HepG2 (cell line): Measurements from ENCODE around the gene DMRTA2. TPM values are rescaled to one million over a fixed set of nuclear protein-coding genes. Genes with fewer than 3 reads are reported as not detected.

Experiments used
- ATAC-seq: fragments of 200-7000 bp; cut with Tn5 transposase; 3 replicates; pipeline ENCODE4 v1.9.1; 2020; ENCODE audit warnings: mild to moderate bottlenecking, moderate library complexity
- Bru-seq: library from RNA; stranded (reverse); fragments of 400-500 nt; gene quantifications from one replicate; lab custom pipeline; 2021; lab: Mats Ljungman, UMichigan
- BruChase-seq, 2 experiments: library from RNA; stranded (reverse); fragments of 400-500 nt; gene quantifications; one replicate each; lab custom pipeline; 2021; lab: Mats Ljungman, UMichigan
- BruUV-seq: library from RNA; stranded (reverse); fragments of 400-500 nt; replicated peaks from 2 replicates; lab custom pipeline; 2021; lab: Mats Ljungman, UMichigan
- CTCF ChIA-PET: fragments of 300-600 bp; formaldehyde crosslinking; extraction: SDS; loops from one replicate; lab custom pipeline; 2021; ENCODE audit warnings: low total read pairs, inconsistent platforms, low intra/inter-chr PET ratio; lab: Yijun Ruan, JAX
- POLR2A ChIA-PET: fragments of 350-600 bp; sonication (Branson Sonifier 250); formaldehyde crosslinking; loops from one replicate; lab custom pipeline; 2020; ENCODE audit warnings: antibody characterized with exemption, inconsistent platforms; lab: Yijun Ruan, JAX
- DNase-seq: peaks from one replicate; pipeline ENCODE4 v3.0.0-alpha.2; 2015; ENCODE audit warnings: low spot score
- FAIRE-seq: peaks from 3 replicates; lab custom pipeline; 2011; peaks lifted over from hg19 to GRCh38; lab: Jason Lieb, UNC
- H2AFZ ChIP-seq: one replicate; pipeline ENCODE4 v1.6.1; 2011; ENCODE audit warnings: low read length, inconsistent platforms
- H3K27ac ChIP-seq: fragments of 300-600 bp; 3 replicates; pipeline ENCODE4 v1.8.0; 2011; ENCODE audit warnings: mixed run types, mild to moderate bottlenecking, mixed read lengths, low read length, inconsistent platforms; ENCODE audit not compliant: insufficient read depth; ENCODE audit errors: extremely low read length
- H3K27me3 ChIP-seq, 2 experiments: fragments of 200-600 bp in 1 of 2; 2 replicates in 1 of 2; 3 replicates in 1 of 2; pipeline versions ENCODE4 v1.6.0 to v1.8.0; 2011; ENCODE audit warnings: low read length in 2 of 2, mild to moderate bottlenecking in 2 of 2, moderate library complexity in 2 of 2, inconsistent platforms in 1 of 2; ENCODE audit not compliant: insufficient read depth in 2 of 2, control insufficient read depth in 1 of 2
- H3K36me3 ChIP-seq, 2 experiments: fragments of 200-600 bp in 1 of 2; replicated peaks in 1 of 2; 2 replicates in 1 of 2; 3 replicates in 1 of 2; pipeline versions ENCODE4 v1.5.1 to v1.8.0; 2011; ENCODE audit warnings: low read length in 2 of 2, inconsistent platforms in 1 of 2; ENCODE audit not compliant: insufficient read depth in 2 of 2, control insufficient read depth in 1 of 2
- H3K4me1 ChIP-seq: 2 replicates; pipeline ENCODE4 v1.5.1; 2012; ENCODE audit warnings: low read length, inconsistent platforms; ENCODE audit not compliant: insufficient read depth
- H3K4me2 ChIP-seq: 2 replicates; pipeline ENCODE4 v1.6.0; 2011; ENCODE audit warnings: low read depth, low read length, inconsistent platforms
- H3K4me3 ChIP-seq, 3 experiments: fragments of 200-600 bp in 1 of 3; sonication (generic), shearing (Covaris generic) in 1 of 3; replicated peaks in 1 of 3; 2 replicates each; pipeline ENCODE4 v1.5.1; 2011 to 2016; ENCODE audit warnings: low read length in 3 of 3, inconsistent platforms in 2 of 3, low read depth in 2 of 3, mild to moderate bottlenecking in 2 of 3, control low read depth in 1 of 3, mixed read lengths in 1 of 3; ENCODE audit not compliant: insufficient read depth in 1 of 3
- H3K79me2 ChIP-seq: one replicate; pipeline ENCODE4 v1.6.1; 2011; ENCODE audit warnings: low read length, inconsistent platforms; ENCODE audit not compliant: insufficient read depth
- H3K9ac ChIP-seq: 2 replicates; pipeline ENCODE4 v1.6.0; 2011; ENCODE audit warnings: mild to moderate bottlenecking, low read depth, low read length, inconsistent platforms; ENCODE audit not compliant: insufficient read depth
- H3K9me3 ChIP-seq: 2 replicates; pipeline ENCODE4 v1.5.1; 2012; ENCODE audit warnings: mild to moderate bottlenecking, low read length
- H4K20me1 ChIP-seq: 2 replicates; pipeline ENCODE4 v1.6.0; 2011; ENCODE audit warnings: inconsistent platforms, mild to moderate bottlenecking, low read length, moderate library complexity; ENCODE audit not compliant: insufficient read depth
- ARID5B ChIP-seq: IDR thresholded peaks from 2 replicates; pipeline ENCODE4 v1.4.0; 2020; ENCODE audit warnings: mild to moderate bottlenecking, missing genetic modification reagents
- ARNT2 ChIP-seq: sonication (generic); formaldehyde crosslinking; IDR thresholded peaks from 2 replicates; pipeline ENCODE4 v1.8.0; 2022; ENCODE audit warnings: mild to moderate bottlenecking, low read depth, missing genetic modification reagents, moderate library complexity
- ARNTL ChIP-seq: sonication (generic); formaldehyde crosslinking; IDR thresholded peaks from 2 replicates; pipeline ENCODE4 v1.4.0; 2020; ENCODE audit warnings: mild to moderate bottlenecking, missing genetic modification reagents
- IKZF4 ChIP-seq: sonication (generic); formaldehyde crosslinking; IDR thresholded peaks from 2 replicates; pipeline ENCODE4 v1.5.1; 2020; ENCODE audit warnings: borderline replicate concordance, mild to moderate bottlenecking, low read depth, missing genetic modification reagents; ENCODE audit errors: not compliant biosample characterization
- NFKBIZ ChIP-seq: IDR thresholded peaks from 2 replicates; pipeline ENCODE4 v1.6.1; 2018; ENCODE audit warnings: missing genetic modification reagents, missing compliant biosample characterization
- NFYC ChIP-seq: IDR thresholded peaks from 2 replicates; pipeline ENCODE4 v1.6.1; 2016; ENCODE audit warnings: missing genetic modification reagents, missing compliant biosample characterization
- SAFB2 ChIP-seq: sonication (generic); formaldehyde crosslinking; IDR thresholded peaks from 2 replicates; pipeline ENCODE4 v1.5.1; 2020; ENCODE audit warnings: missing genetic modification reagents, low read depth, mild to moderate bottlenecking, borderline replicate concordance
- ZFAT ChIP-seq: sonication (generic); formaldehyde crosslinking; conservative IDR thresholded peaks from 2 replicates; pipeline ENCODE4 v1.8.1; 2023; ENCODE audit warnings: missing genetic modification reagents, inconsistent platforms
- ZNF224 ChIP-seq: sonication (generic); formaldehyde crosslinking; IDR thresholded peaks from 2 replicates; pipeline ENCODE4 v1.5.0; 2020; ENCODE audit warnings: mild to moderate bottlenecking, missing genetic modification reagents
- ZNF839 ChIP-seq: sonication (generic); formaldehyde crosslinking; IDR thresholded peaks from 2 replicates; pipeline ENCODE4 v1.4.0; 2020; ENCODE audit warnings: missing genetic modification reagents, mild to moderate bottlenecking, borderline replicate concordance
- ZXDC ChIP-seq: sonication (generic); formaldehyde crosslinking; IDR thresholded peaks from 2 replicates; pipeline ENCODE4 v1.5.0; 2020; ENCODE audit warnings: mild to moderate bottlenecking, missing genetic modification reagents
- WGBS: methylation state at CpG from one replicate; pipeline ENCODE4 v1.1.6; 2017; ENCODE audit warnings: low lambda C conversion rate; 5-methylcytosine and 5-hydroxymethylcytosine counted together
- in situ Hi-C: cut with HindIII; loops from 2 replicates; pipeline ENCODE4 v1.10.0; 2017; ENCODE audit warnings: low pct_unique_long_range_greater_than_20kb; ENCODE audit not compliant: extremely low pct_ligation_motif_present
- intact Hi-C: fragments of 100-400 bp; cut with micrococcal nuclease; formaldehyde crosslinking; loops from one replicate; pipeline ENCODE4 v1.10.0; 2022; ENCODE audit not compliant: unreplicated experiment
- long read RNA-seq, 2 experiments: library from RNA in 1 of 2; library from polyadenylated mRNA in 1 of 2; stranded (forward) in 1 of 2; unstranded in 1 of 2; transcript quantifications; one replicate each; pipeline ENCODE4 v2.0.0, GENCODE V29; 2019 to 2022
- polyA minus RNA-seq, 3 experiments: library from RNA; depleted of rRNA, polyadenylated mRNA; stranded (reverse); fragments of >200 nt; gene quantifications; 2 replicates each; pipeline ENCODE4 v1.2.3, GENCODE V29; 2011; ENCODE audit warnings: low replicate concordance in 1 of 3
- polyA plus RNA-seq, 8 experiments: library from polyadenylated mRNA; depleted of rRNA in 3 of 8; stranded (reverse) in 7 of 8; unstranded in 1 of 8; fragments of >200 nt; fragmentation: Illumina TruSeq in 4 of 8; extraction: Trizol in 4 of 8; gene quantifications; 2 replicates each; pipeline versions ENCODE4 v1.2.1 to v1.2.3, GENCODE V29; 2011 to 2016; ENCODE audit warnings: low read depth in 4 of 8, missing spikeins in 1 of 8, mixed read lengths in 1 of 8; ENCODE audit not compliant: insufficient read depth in 1 of 8
- total RNA-seq, 5 experiments: library from RNA; depleted of rRNA; stranded (reverse); fragments of >200 nt; fragmentation: Illumina TruSeq; extraction: Trizol; gene quantifications; 2 replicates each; pipeline ENCODE4 v1.2.3, GENCODE V29; 2016; ENCODE audit warnings: low read depth in 1 of 5

Gene DMRTA2
- total RNA-seq (2016; rRNA removed; fragmentation: Illumina TruSeq; extraction: Trizol), result not detected in 2 replicates
- not detected in 2 replicates for total RNA-seq (2016; cell fraction: cytosol; rRNA removed; fragmentation: Illumina TruSeq; extraction: Trizol; ENCODE audit: low read depth)
- total RNA-seq (2016; cell fraction: insoluble cytoplasmic fraction; rRNA removed; fragmentation: Illumina TruSeq; extraction: Trizol), result not detected in 2 replicates
- not detected in 2 replicates for total RNA-seq (2016; cell fraction: membrane; rRNA removed; fragmentation: Illumina TruSeq; extraction: Trizol)
- total RNA-seq (2016; cell fraction: nucleus; rRNA removed; fragmentation: Illumina TruSeq; extraction: Trizol), result not detected in 2 replicates
- polyA plus RNA-seq (2011; rRNA removed), result 0.03 TPM in 1 of 2 replicates, not detected in the other
- 0.01 TPM in 1 of 2 replicates, not detected in the other for polyA plus RNA-seq (2011; cell fraction: cytosol; rRNA removed)
- not detected in 2 replicates for polyA plus RNA-seq (2011; cell fraction: nucleus; rRNA removed)
- polyA plus RNA-seq (2012), result not detected in 2 replicates
- 0.05 TPM in 1 of 2 replicates, not detected in the other for polyA plus RNA-seq (2016; cell fraction: cytosol; fragmentation: Illumina TruSeq; extraction: Trizol; ENCODE audit: low read depth)
- not detected in 2 replicates for polyA plus RNA-seq (2016; cell fraction: insoluble cytoplasmic fraction; fragmentation: Illumina TruSeq; extraction: Trizol; ENCODE audit: low read depth)
- polyA plus RNA-seq (2016; cell fraction: membrane; fragmentation: Illumina TruSeq; extraction: Trizol; ENCODE audit: low read depth), result not detected in 2 replicates
- polyA plus RNA-seq (2016; cell fraction: nucleus; fragmentation: Illumina TruSeq; extraction: Trizol; ENCODE audit: insufficient read depth, low read depth), result not detected in 2 replicates
- not detected in 2 replicates for polyA minus RNA-seq (2011; rRNA and poly(A)+ RNA removed; ENCODE audit: low replicate concordance)
- polyA minus RNA-seq (2011; cell fraction: cytosol; rRNA and poly(A)+ RNA removed), result not detected in 2 replicates
- 0.13 TPM in 1 of 2 replicates, not detected in the other for polyA minus RNA-seq (2011; cell fraction: nucleus; rRNA and poly(A)+ RNA removed)
- Bru-seq, nascent RNA, result percentile 19 among the genes with signal in this experiment
- percentile 24 among the genes with signal in this experiment for BruChase-seq, experiment 1, labeled RNA remaining after a 6-hour chase
- percentile 21 among the genes with signal in this experiment for BruChase-seq, experiment 2, labeled RNA remaining after a 2-hour chase
- long read RNA-seq, experiment 1, result 0 reads
- long read RNA-seq, experiment 2, result 0 reads

- intact Hi-C loops (no loop called here), in situ Hi-C loops (no loop called here)
- no peak for DNase-seq
- Histone ChIP-seq H3K79me2 (no peaks in the 10 kb centered on the region), H4K20me1 (no peaks in the 10 kb centered on the region), H3K36me3 (no peaks in the 10 kb centered on the region), H3K4me1 (peaks cover 18% of the 10 kb centered on the region), H3K4me2 (no peak within 1 kb of the TSS), H3K9me3 (no peaks in the 10 kb centered on the region), H3K9ac (no peak within 1 kb of the TSS), H3K27me3 (peaks cover 18 to 80% of the 10 kb centered on the region in 2 experiments), H2AFZ (no peak within 1 kb of the TSS), H3K4me3 (no peak within 1 kb of the TSS), H3K27ac (no peak within 1 kb of the TSS)
- ChIA-PET POLR2A (no interaction called here), CTCF (no interaction called here)
- no TSS peak for BruUV-seq
- no peak for FAIRE-seq
- no peak for ATAC-seq
- WGBS, result 81% methylated on average over 55 of the region's 61 CpGs
- TF ChIP-seq ARNT2 (CRISPR knock-in tag) (no peak), NFKBIZ (CRISPR knock-in tag) (no peak), ZNF224 (no peak), SAFB2 (CRISPR knock-in tag) (no peak), NFYC (CRISPR knock-in tag) (no peak), IKZF4 (no peak), ZFAT (CRISPR knock-in tag) (no peak), ARID5B (no peak), ARNTL (no peak), ZNF839 (CRISPR knock-in tag) (no peak), ZXDC (CRISPR knock-in tag) (no peak)
Measured at GRCh38 chr1:50422946-50423669, at the start of gene DMRTA2. TSS of gene DMRTA2 (minus strand) at chr1:50423443. CDS start at chr1:50421536, 1,907 bp downstream.
